ENCODE measurements around the gene PLEKHG7. TPM values are rescaled to one million over a fixed set of nuclear protein-coding genes. Genes with fewer than 3 reads are reported as not detected.

Gene PLEKHG7
- total RNA-seq, 4 donors from 2014 or later = not detected

DNA sequence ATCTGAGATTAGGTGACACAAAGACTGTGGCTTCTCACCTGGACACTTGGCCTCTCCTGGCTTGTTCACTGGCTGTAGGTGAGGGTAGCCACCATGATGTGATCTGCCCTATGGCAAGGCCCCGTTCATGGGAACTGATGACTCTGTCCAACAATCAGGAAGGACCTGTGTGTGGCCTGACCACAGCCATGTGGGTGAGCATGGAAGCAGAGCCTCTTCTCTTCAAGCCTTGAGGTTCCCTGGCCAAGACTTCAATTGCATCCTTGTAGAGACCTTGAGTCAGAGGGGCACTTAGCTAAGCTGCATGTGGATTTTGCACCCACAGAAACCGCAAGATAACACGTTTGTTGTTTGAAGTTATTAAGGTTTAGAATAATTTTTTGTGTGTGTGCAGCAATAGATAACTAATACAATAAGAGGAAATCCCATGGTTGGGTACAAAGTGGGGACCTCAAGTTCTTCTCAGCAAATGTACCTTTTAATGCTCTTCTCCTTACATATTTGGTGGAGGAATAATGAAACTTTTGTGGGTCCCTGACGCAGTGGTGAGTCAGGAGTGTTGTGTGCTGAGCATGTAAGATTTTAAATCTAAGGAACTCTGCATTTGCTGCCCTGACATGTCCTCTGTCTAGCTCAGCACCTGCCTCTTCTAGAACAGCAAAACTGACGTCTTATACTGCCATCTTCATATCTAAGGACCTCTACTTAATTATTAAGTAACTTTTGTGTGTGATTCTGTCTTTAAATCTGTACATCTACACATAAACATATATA, 27.5 kb upstream of the PLEKHG7 start:
- 64 to 82% methylated on average over 3 to 4 of the region's 5 CpGs for WGBS, 2 donors (ENCODE audit: low coverage in 1 of 2)
- no peak overlapping the region for H3K4me3 ChIP-seq
- no peaks in the 10 kb centered on the region for H3K9me3 ChIP-seq
- H3K36me3 ChIP-seq = no peaks in the 10 kb centered on the region
- no peaks in the 10 kb centered on the region for H3K27me3 ChIP-seq
- H3K27ac ChIP-seq = no peak overlapping the region
- no peaks in the 10 kb centered on the region for H3K4me1 ChIP-seq
- no peak for ATAC-seq
- TF ChIP-seq EP300 (IDR thresholded peaks at IDR 0.05) = no peak
- no peak for TF ChIP-seq POLR2A (IDR thresholded peaks at IDR 0.05)
- TF ChIP-seq, protein P1, sequence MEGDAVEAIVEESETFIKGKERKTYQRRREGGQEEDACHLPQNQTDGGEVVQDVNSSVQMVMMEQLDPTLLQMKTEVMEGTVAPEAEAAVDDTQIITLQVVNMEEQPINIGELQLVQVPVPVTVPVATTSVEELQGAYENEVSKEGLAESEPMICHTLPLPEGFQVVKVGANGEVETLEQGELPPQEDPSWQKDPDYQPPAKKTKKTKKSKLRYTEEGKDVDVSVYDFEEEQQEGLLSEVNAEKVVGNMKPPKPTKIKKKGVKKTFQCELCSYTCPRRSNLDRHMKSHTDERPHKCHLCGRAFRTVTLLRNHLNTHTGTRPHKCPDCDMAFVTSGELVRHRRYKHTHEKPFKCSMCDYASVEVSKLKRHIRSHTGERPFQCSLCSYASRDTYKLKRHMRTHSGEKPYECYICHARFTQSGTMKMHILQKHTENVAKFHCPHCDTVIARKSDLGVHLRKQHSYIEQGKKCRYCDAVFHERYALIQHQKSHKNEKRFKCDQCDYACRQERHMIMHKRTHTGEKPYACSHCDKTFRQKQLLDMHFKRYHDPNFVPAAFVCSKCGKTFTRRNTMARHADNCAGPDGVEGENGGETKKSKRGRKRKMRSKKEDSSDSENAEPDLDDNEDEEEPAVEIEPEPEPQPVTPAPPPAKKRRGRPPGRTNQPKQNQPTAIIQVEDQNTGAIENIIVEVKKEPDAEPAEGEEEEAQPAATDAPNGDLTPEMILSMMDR (IDR thresholded peaks at IDR 0.05) = no peak
- TF ChIP-seq POLR2AphosphoS5 (IDR thresholded peaks at IDR 0.05) = no peak

- no peak overlapping the region for H3K4me3 ChIP-seq
- TF ChIP-seq POLR2A (IDR thresholded peaks at IDR 0.05) (no peak), EP300 (IDR thresholded peaks at IDR 0.05) (no peak), POLR2AphosphoS5 (IDR thresholded peaks at IDR 0.05) (no peak)
- TF ChIP-seq, protein P1 (IDR thresholded peaks at IDR 0.05) = no peak
- ATAC-seq = no peak
- H3K36me3 ChIP-seq = no peaks in the 10 kb centered on the region
- no peak overlapping the region for H3K27ac ChIP-seq
- H3K9me3 ChIP-seq = no peaks in the 10 kb centered on the region
- no peaks in the 10 kb centered on the region for H3K4me1 ChIP-seq
- no peaks in the 10 kb centered on the region for H3K27me3 ChIP-seq
- WGBS, 2 donors (ENCODE audit: low coverage in 1 of 2) = 87% methylated on average over 4 of the region's 4 CpGs
These were observed 26.1 kb upstream of the PLEKHG7 start for GRCh38 chr12:92676710-92677109.

GRCh38 chr12:92690601-92691000, 12.2 kb upstream of the PLEKHG7 start:
- Histone ChIP-seq H3K9me3 (no peaks in the 10 kb centered on the region), H3K4me1 (no peaks in the 10 kb centered on the region), H3K4me3 (no peak overlapping the region), H3K27me3 (no peaks in the 10 kb centered on the region), H3K27ac (no peak overlapping the region), H3K36me3 (no peaks in the 10 kb centered on the region)
- 36 to 55% methylated on average over 1 of the region's 1 CpG for WGBS, 2 donors (ENCODE audit: low coverage in 1 of 2)
- TF ChIP-seq EP300 (IDR thresholded peaks at IDR 0.05) (no peak), POLR2A (IDR thresholded peaks at IDR 0.05) (no peak), POLR2AphosphoS5 (IDR thresholded peaks at IDR 0.05) (no peak)
- TF ChIP-seq, protein P1 (IDR thresholded peaks at IDR 0.05) = no peak
- ATAC-seq = no peak

- Histone ChIP-seq H3K9me3 (no peaks in the 10 kb centered on the region), H3K4me3 (no peak overlapping the region), H3K27me3 (no peaks in the 10 kb centered on the region), H3K4me1 (no peaks in the 10 kb centered on the region), H3K36me3 (no peaks in the 10 kb centered on the region), H3K27ac (no peak overlapping the region)
- TF ChIP-seq POLR2AphosphoS5 (IDR thresholded peaks at IDR 0.05) (no peak), POLR2A (IDR thresholded peaks at IDR 0.05) (no peak), EP300 (IDR thresholded peaks at IDR 0.05) (no peak)
- TF ChIP-seq, protein P1 (IDR thresholded peaks at IDR 0.05) = no peak
- ATAC-seq = no peak
- 88 to 89% methylated on average over 5 of the region's 5 CpGs for WGBS, 2 donors (ENCODE audit: low coverage in 1 of 2)
These were observed 7.7 kb upstream of the PLEKHG7 start for GRCh38 chr12:92695056-92695455.

- WGBS, 2 donors (ENCODE audit: low coverage in 1 of 2) = 89 to 94% methylated on average over 1 of the region's 1 CpG
- no peak for ATAC-seq
- H3K27ac ChIP-seq = no peak overlapping the region
- TF ChIP-seq POLR2A (IDR thresholded peaks at IDR 0.05) (no peak), POLR2AphosphoS5 (IDR thresholded peaks at IDR 0.05) (no peak), EP300 (IDR thresholded peaks at IDR 0.05) (no peak)
- TF ChIP-seq, protein P1 (IDR thresholded peaks at IDR 0.05) = no peak
- no peak overlapping the region for H3K4me3 ChIP-seq
- no peaks in the 10 kb centered on the region for H3K4me1 ChIP-seq
- H3K36me3 ChIP-seq = no peaks in the 10 kb centered on the region
- H3K27me3 ChIP-seq = no peaks in the 10 kb centered on the region
- H3K9me3 ChIP-seq = no peaks in the 10 kb centered on the region
These were observed 7.2 kb upstream of the PLEKHG7 start for GRCh38 chr12:92695577-92695976.
